EH (cell line): Measurements from ENCODE around the gene ZIC5.

Experiments
- DNase-seq: peaks from one replicate; pipeline ENCODE4 v3.0.0-alpha.2; 2015; ENCODE audit warnings: low read depth

Gene ZIC5

DNA sequence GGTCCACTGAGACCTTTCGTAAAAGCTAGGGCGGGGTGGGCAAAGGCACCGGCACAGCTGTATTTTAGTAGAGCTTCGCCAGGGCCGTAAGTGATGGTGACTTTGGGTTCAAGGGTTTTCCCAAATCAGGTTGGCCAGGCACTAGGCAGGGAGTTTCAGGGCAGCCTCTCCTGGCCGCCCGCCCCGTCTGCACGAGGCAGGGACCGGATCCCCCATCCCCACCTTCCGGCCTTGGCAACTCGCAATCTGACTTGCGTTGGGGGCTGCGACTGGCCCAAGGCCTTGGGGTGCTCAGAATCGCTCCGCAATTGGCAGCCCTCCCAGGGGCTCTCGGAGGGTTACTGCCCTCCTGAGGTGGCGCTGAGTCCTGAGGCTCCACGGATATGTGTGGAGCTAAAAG, 4.1 kb upstream of the ZIC5 start:
- DNase-seq, result no peak

DNA sequence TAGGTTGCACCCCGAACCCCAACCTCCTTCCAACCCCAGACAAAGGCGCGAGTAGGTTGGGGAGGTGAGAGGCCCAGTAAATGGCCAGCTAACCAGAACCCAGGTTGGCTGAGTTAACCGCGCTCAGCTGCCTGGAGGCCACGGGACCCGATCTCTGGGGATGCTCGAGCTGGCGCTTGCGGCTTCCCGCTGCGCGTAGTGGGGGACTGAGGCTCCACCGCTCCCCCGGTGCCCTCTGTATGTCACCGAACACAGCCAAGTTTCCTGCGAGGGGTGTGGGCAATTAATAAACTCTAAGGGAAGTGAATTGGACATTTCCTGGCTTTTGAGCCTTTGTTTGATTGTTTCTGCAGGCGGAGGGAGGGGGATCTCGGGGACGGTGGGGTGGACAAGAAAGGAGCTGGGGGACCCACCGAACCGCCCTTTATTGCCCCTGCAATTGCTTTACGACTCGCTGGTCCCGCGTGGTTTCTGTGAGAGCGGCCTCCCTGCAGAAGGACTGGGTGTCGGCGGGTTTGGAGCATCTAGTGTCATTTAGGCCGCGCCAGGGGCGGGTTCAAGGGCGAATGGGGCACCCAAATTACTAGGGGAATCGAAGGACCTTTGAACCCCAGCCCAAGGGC, 3.5 kb upstream of the ZIC5 start:
- DNase-seq, result no peak

DNA sequence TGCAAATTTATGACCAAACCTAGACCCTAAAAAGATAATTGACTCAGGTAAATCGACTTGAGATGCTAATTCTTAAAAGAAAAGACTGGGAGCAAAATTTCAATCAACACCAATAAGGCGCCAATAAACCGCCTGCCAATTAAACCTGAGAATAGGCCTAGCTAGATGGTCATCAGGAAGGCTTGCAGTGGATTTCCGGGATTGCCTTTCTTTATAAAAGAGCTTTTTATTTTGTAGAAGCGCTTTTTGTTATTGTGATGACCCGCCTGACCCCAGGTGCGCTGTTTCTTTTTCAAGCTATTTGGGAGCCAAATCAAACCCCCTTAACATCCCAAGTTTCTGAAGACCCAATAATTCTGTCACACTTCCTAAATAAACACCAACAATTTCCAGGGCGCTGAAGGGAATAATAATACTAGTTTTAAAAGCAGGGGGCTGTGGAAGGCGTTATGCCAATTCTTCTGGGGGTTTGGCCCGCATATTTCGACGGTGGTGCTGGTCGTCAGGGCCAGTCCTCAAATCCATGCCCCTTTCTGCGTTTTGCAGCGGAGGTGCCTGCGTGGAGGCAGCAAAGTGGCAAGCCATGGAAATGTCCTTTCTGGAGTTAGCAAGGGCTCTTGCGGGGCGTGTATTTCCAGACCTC, 2.9 kb upstream of the ZIC5 start:
- DNase-seq, result no peak

DNA sequence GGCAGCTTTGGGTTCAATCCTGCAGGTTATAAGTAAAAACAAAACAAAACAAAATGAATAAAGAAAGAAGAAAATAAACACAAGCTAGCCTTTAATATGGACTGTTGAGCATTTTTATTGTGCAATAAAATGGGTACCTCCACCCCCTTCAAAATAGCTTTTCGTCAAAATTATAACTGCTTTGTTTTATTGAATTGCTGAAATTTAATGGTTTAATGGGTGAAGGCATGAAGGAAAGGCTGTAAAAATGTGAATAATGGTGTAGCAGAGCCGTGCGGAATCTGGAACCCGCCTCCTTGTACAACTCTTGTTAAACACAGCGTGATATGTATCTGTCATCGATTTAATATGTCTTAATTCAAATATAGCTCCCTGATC, 2.2 kb upstream of the ZIC5 start:
- DNase-seq, result no peak

DNA sequence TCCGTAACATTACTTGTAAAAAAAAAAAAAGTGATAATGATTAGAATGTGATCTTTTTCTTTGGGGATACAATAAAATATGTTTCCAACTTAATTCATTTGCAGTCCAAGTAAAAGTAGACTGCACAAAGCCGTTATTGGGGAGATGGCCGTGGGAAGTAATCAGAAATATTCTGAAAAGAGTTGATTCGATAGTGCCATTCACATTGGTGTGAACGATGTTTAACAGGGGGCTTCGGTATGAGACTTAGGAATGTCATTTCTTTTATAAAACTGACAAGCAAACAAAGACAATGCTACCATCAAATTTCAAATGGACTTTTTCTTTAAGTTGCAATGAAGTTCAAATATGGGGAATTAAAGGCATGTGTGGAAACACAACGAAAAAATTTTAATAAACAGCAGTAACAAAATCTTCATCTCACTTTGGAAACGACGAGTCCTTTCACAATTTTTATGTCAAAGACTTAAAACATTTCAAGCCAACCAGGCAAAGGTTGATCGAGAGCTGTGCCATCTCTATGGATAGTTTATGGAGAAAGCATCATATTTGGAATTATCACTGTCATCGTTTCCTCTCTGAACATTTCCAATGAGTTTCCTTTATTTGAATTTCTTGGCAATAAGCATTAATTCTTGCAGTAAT, 1.7 kb upstream of the ZIC5 start:
- no peak for DNase-seq

DNA sequence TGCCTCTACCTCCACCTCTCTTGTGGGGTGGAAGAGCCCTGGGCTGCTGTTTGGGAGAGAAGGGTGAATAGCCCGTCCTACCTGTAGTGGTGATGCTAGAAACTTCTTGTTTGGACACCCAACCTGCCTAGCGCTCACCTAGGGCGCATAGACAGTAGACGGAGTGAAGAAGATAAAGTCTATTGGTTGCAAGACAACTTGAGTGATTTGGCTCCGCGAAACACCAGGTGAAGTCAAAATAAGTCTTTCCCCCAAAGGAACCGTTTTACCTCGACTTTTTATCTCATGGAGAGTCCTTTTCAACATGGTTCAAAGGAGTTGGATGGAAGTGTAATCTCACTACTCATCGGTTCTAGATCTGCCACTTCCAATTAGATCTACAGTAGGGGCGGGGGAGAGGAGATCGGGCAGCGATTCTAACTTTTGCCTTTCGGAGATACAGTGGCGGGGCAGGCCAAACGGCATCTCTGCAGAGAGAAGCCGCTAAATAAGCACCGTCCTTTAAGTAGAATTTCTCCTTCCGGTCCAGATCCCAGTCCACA, 694 bp upstream of the ZIC5 start:
- DNase-seq, result no peak

DNA sequence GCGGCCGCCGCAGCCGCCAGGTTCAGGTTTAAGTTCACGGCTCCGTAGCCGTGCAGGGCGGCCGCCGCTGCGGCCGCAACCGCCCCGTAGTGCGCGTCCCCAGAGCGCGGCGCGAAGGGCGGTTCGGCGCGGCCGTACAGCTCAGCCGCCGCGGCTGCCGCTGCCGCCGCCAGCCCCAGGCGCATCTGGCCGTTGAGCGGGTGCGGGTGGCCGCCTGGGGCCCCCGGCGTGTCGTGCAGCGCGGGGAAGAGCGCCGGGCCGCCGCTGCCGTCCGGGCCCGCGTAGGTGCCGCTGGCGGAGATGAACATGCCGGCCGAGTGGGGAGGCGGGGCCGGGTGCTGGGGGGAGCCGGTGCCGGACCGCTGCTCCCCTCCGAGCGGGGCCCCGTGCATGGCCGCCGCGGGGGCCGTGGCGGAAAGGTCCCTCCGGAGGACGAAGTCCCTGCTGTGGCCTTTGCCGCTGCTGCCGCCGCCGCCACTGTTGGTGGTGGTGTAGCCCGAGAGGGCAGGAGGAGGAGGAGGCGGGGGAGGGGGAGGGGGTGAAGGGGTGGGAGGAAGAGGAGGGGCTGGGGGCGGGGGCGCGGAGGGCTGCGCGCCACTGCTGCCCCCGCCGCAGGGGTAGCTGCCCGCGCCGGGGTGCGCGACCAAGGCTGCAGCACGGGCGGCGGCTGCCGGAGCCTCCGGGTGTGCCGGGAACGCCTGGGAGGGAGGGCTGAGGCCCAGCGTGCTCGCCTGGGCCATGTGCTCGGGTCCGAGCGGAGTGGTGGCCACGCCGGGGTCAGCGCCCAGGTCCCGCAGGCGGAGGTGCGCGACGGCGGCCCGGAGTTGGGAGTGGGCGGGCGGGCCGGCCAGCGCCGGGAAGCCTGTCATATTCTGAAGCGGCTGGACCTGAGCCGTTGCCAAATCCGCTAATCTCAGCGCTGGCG, 654 bp downstream of the ZIC5 start:
- DNase-seq, result no peak

DNA sequence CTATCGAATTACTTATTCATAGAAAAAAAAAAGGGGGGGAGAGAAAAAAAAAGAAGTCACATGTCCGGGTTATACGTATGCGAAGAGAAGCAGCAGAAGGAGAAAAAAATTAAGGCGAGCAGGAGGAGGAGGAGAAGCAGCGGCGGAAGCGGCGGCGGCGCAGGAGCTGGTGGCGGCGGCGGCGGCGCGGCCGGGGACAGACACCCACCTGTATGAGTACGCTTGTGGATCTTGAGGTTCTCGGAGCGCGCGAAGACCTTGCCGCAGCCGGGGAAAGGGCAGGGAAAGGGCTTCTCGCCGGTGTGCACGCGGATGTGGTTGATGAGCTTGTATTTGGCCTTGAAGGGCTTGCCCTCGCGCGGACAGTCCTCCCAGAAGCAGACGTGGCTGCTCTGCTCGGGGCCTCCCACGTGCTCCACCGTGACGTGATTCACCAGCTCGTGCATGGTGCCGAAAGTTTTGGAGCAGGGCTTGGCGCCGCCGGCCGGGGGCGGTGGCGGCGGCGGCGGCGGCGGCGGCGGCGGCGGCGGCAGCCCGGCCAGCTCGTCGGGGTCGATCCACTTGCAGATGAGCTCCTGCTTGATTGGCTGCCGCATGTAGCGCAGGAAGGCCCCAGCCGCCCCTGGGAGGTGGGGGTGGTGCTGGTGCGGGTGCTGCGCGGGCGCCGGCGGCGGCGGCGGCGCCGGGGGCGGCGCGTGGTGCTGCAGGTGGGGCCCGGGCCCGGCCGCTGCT, 1.5 kb downstream of the ZIC5 start:
- no peak for DNase-seq

DNA sequence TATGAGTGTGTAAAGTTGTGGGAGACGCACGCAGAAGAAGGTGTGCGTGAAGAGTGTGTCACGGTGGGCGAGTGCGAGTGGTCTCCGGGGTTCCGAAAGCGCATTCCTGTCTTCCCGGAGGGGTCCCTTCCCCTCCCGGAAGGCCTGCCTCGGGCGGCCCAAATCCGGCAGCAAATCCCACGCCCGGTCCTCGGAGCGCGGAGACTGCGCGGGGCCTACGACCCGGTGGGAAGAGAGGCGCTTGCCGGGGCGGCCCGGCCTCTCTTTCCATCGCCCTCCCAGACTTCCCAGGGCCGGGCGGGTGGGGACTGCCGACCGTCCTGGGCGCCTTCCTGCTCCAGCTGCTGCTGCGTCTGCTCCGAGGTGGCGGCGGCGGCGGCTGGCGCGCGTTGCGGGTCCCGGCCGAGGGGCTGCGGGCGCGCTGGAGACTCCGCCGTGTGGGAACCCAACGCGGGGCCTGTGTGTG, 2.1 kb downstream of the ZIC5 start:
- no peak for DNase-seq

DNA sequence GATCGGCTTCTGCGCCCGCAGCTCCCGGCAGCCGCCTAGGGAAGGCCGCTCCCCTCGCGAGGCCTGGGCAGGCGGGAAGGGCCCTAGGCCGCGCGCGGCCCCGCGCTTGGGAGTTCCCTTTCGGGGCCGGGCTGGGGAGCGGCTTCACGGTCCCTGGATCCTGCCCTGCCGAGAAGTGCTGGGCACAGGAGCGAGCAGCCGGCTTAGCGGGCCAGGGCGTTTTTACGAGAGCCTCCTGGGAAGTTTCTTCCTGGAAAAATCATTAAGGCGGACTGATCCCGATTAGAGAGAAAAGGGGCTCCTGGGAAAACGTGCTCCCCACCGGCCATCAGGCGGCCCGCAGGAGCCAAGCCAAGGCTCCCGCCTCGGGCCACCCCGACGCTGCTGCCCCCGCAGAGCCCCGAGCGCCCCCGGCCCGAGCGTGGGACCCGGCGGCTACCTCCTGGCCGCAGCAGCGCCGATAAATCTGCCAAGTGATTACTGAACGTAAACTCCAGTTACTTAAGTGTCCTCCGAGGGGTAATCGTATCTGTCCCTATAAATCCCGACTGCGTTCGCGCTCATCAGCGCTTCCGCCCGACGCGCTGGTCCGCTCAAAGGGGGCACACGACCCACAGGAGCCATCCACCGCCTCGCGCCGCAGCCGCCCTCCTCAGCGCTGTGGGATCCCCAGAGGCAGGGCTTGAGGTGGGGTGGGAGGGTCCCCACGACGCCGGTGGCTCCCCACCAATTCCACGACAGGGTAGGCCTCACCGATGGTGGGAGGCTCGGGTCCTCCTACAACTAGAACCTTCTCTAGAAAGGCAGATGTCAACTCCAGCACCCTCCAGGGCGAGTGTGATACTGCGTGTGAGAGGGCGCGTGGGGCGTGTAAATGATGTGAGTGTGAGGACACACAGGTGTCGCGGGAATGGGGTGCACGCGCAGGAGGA, 2.8 kb downstream of the ZIC5 start:
- DNase-seq, result no peak

DNA sequence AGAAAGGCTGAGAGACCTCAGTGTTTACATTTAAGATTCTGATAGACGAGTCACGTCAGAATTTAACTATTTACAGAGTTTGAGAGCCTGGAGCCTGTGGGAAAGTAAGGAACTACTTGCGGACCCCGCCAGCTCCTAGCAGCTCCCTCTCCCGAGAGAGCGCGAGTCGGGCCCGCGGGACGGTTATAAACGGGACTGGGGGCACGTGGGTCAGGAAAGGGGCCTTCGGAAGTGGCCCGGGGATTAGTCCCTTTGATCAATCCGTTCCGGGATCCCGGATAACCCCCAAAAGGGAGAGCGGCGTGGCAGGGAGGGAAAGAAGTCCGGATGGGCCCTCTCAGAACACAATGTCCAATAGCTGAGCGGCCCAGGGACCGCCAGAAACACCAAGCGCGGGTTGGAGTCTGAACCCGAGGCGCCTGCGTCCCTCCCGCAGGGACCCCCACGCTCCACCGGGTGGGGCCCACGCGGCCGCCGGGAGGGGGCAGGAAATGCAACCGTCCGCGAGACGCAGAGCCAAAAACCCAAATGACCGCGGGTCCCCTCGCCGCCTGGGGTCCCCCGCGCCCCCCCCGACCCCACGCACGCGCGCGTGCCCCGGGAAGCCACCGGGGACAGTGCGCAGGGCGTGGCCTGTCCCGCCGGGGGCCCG, 3.6 kb downstream of the ZIC5 start:
- DNase-seq, result no peak

DNA sequence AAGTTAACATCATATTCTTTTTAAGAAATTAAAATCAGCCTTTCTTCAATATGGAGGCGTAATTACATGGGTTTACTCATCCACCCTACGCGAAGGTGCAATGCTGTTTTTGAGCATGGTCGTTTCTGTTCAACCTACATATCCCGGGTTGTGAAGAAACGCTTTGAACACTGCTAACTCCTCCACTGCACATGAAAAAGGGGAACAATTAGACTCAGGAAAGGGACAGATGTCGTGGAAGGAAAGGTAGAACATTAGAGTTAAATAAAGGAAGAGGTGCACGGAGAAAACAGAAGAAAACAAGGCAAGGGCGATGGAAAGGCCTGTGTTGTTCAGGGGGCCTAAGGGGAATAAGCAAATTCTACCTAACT, 4.1 kb downstream of the ZIC5 start:
- no peak for DNase-seq

DNA sequence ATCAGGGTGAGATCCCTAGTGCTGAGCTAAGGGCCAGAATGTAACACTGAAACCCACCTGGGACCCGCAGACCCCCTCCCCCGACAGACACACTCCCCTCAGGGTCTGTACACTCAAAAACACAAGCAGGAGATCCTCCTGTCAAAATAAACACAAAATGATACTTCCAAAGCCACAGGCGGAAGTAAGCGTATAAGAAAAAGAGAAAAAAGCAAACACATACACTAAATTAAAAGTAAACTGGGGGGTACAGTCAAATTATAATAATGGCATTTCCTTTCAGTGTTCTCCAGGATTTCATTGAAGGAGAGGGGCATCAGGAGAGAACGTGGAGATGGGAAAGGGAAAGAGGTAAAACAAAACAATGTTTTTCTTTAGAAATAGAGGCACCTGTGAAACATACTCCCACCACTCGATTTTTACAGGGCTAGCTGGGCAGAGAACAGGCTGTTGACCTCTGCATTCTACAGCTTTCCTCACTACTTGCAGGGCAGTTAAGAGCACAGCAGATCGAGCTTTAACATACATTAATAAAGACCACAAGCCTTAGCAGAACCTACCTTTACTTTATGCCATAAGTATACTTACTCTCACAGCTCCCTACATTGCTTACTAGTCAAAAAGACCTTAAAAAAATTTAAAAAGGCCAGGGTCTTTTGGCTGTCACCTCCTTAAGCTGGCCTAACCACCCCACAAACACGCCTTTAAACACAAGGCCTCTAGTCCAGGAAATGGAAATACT, 5.3 kb downstream of the ZIC5 start:
- DNase-seq, result no peak

DNA sequence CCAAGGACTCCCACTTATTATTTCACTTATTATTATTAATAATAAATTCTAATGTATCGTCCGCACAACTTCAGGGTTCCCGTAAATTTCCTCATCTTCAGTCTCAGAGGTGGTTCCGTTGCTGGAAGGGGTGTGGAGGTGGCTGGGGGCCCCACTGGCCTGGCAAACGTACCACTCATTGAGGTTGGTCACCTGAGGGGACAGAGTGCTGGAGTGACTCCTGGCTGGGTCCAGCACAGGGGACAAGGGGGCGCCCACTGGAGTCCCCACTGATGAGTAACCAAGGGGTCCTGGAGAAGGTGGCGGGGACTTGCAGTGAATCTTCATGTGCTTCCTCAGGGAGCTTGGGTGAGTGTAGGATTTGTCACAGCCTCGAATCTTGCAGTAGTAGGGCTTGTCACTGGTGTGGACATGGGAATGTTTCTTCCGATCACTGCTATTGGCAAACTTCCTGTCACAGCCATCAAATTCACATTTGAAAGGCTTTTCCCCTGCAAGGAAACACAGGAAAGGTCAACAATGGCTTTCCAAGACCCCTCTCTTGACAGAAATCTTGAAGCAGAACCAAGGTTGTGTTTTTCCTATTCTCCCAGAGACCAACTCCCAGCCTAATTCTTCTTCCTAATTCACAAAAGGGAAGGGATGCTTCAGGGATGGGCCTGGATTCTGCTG, 6.1 kb downstream of the ZIC5 start:
- DNase-seq, result no peak

DNA sequence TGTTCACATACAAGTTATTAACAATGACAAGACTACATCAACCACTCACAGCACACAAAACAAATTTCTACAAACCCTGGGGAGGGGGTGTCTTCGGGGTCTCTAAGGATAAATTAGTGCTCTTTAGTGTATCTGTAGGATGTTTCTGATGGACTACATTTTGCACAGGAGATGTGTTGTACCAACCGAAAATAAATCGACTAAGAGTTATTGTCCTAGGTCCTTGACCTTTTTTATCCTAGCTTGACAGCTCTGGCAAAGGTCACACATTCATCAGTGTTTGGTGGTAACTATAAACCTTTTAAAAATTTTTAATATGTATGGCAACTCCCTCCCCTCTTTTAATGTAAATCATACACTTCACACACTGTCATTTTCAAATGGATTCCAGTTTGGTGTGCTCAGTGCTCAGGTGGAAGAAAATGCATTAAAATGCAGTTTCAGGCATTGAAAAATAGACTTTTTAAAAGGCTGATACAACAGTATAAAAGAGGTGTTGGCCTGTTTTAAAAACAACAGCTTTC, 7.7 kb downstream of the ZIC5 start:
- no peak for DNase-seq

DNA sequence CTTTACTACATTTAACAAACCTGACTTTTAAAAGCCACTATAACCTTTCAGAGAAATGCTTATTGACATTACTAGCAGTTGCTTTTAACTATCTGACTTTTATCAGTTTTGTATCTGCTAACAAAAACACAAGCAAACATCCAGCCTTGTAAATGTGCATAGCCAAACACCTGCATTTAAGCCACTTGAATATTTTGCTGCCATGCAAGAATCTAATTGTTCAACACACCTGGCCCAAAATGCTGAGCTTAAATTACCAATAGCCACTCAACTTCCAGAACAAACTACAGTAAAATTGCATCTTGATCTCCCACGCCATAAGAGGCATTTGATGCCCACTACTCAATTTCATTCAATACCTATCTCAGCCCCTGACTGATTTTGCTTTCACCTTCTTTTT, 9.3 kb downstream of the ZIC5 start:
- no peak for DNase-seq

DNA sequence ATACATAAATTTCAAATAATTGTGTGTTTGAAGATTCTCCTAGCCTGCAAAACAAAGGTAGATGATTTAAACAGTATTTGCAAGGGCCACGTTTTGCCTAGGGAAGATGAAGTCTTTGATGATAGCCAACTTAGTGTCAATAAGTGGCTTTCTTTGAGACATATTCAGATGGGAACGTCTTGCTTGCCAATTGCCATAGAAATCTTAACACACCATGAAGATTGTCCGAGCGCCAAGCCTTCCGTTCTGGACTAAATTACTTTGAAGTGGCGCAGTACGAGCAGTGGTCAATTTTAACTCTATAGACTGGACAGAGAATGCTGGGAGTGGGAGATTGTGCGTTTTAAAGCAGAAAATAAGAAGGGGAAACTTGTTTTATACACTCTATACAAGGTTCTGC, 9.9 kb downstream of the ZIC5 start:
- no peak for DNase-seq

DNA sequence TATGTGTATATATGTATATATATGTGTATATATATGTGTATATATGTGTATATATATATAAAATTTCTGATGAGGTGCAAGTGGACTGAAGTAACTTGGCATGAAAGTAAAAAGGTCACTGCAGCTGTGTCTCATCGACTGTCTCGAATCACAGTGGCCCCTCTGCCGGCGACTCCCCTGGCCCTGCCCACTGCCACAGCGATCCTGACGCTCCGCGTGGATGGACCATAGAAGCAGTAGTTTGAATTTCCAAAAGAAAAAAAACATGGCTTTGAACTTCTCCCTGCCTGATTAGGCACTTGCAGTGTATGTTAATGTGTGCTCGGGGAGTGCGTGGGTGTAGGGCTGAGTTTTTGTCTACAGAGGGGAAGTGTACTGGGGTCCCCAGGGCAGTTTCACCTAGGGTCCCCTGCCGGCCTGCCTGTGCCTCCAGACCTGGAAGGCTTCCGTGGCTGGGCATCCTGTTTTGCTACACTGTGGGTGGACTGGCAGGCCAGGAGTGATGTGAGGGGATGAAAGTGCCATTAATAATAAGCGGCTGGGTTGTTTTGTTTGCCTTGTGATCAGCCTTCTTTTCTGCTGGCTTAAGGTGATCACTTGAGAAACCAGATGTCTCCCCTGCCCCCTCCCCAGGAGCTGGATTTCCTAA, 10.8 kb downstream of the ZIC5 start:
- DNase-seq, result no peak
